Testis (tissue), 3 donors: ENCODE measurements around the gene FARS2. TPM values are rescaled to one million over a fixed set of nuclear protein-coding genes. Genes with fewer than 3 reads are reported as not detected.

ENCODE experiments used
- DNase-seq: peaks from one replicate; pipeline ENCODE4 v3.0.0-alpha.2; 2019
- H3K27ac ChIP-seq, 2 donors: fragments of 200-600 bp; sonication (generic); one replicate each; pipeline ENCODE4 v1.5.1; 2019
- H3K27me3 ChIP-seq: fragments of 200-600 bp; sonication (generic); one replicate; pipeline ENCODE4 v1.5.1; 2019
- H3K36me3 ChIP-seq: fragments of 200-600 bp; sonication (generic); one replicate; pipeline ENCODE4 v1.5.1; 2017; ENCODE audit warnings: low read depth; ENCODE audit errors: missing control alignments
- H3K4me1 ChIP-seq: fragments of 200-600 bp; sonication (generic); one replicate; pipeline ENCODE4 v1.5.1; 2019
- H3K4me3 ChIP-seq, 2 donors: fragments of 200-600 bp; sonication (generic); one replicate each; pipeline ENCODE4 v1.5.1; 2017 to 2019
- H3K9me3 ChIP-seq: fragments of 200-600 bp; sonication (generic); one replicate; pipeline ENCODE4 v1.5.1; 2017
- POLR2A ChIP-seq: fragments of 450-650 bp; IDR thresholded peaks from one replicate; pipeline ENCODE4 v1.6.1; 2017; ENCODE audit warnings: antibody characterized with exemption, mild to moderate bottlenecking, moderate library complexity
- WGBS, 2 donors: methylation state at CpG; one replicate each; pipeline ENCODE4 v1.1.5; 2018; 5-methylcytosine and 5-hydroxymethylcytosine counted together
- intact Hi-C: fragments of 100-400 bp; cut with DNase I; formaldehyde crosslinking; loops from one replicate; pipeline ENCODE4 v1.15.1; 2023; ENCODE audit warnings: low total_unique reads
- polyA plus RNA-seq: library from polyadenylated mRNA; stranded (reverse); fragments of 350-450 nt; fragmentation: Illumina TruSeq; extraction: RNeasy Lipid Tissue Mini Kit (QIAGEN cat#74804); gene quantifications from one replicate; pipeline ENCODE4 v1.2.3, GENCODE V29; 2014; ENCODE audit warnings: low read depth, low replicate concordance; ENCODE audit not compliant: insufficient read depth
- total RNA-seq, 2 donors: library from RNA; depleted of rRNA; stranded (reverse); fragments of >200 nt; gene quantifications; one replicate each; pipeline ENCODE4 v1.2.3, GENCODE V29; 2016
- TF ChIP-seq, protein P1 (sequence below), 3 experiments: fragments of 450-650 bp in 2 of 3; fragments of 200-600 bp in 1 of 3; sonication (generic) in 1 of 3; IDR thresholded peaks; one replicate each; pipeline ENCODE4 v1.5.1; 2016 to 2019; ENCODE audit warnings: antibody characterized with exemption in 3 of 3, mild to moderate bottlenecking in 2 of 3, moderate library complexity in 1 of 3

FARS2 gene
- total and polyA plus RNA-seq, 3 donors from 2014 or later: 15.4 to 26.8 (median 22.1) TPM

DNA sequence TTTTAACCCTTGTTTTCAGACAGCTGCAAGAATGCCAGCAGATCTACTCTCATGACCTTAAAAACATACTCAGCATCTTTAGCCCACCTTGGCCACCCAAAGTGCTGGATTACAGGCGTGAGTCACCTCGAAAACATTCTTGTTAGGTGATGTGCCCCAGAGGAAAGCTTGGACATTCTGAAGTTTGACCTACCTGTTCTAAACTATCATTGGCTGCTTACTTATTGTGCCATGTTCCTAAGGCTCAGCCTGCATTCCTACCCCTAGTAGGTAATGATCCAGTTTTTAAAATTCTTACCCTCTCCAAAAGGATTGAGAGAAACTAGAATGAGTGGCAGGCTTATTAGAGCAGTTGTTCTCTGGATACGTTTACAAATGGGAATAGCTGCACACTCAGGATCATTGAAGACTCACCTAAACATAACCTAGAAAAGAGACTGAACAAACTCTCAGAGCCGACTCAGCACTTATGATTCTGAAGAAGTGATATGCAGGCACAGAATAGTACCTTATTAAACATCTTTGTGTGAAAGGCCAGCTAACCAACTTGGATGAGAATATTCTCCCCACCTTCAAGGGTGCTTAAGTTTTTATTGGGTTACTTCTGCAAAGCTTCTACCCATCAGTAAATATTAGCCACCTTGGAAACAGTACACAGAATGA is 383.3 kb downstream of the FARS2 start:
- Histone ChIP-seq H3K27ac (no peak overlapping the region), H3K4me3 (no peak overlapping the region), H3K27me3 (no peaks in the 10 kb centered on the region), H3K4me1 (no peaks in the 10 kb centered on the region), H3K36me3 (no peaks in the 10 kb centered on the region), H3K9me3 (no peaks in the 10 kb centered on the region)
- intact Hi-C loops: no loop called here
- 87 to 95% methylated on average over 4 of the region's 4 CpGs for WGBS, 2 donors
- no peak for DNase-seq
- TF ChIP-seq POLR2A: no peak
- TF ChIP-seq, protein P1, sequence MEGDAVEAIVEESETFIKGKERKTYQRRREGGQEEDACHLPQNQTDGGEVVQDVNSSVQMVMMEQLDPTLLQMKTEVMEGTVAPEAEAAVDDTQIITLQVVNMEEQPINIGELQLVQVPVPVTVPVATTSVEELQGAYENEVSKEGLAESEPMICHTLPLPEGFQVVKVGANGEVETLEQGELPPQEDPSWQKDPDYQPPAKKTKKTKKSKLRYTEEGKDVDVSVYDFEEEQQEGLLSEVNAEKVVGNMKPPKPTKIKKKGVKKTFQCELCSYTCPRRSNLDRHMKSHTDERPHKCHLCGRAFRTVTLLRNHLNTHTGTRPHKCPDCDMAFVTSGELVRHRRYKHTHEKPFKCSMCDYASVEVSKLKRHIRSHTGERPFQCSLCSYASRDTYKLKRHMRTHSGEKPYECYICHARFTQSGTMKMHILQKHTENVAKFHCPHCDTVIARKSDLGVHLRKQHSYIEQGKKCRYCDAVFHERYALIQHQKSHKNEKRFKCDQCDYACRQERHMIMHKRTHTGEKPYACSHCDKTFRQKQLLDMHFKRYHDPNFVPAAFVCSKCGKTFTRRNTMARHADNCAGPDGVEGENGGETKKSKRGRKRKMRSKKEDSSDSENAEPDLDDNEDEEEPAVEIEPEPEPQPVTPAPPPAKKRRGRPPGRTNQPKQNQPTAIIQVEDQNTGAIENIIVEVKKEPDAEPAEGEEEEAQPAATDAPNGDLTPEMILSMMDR (IDR thresholded peaks at IDR 0.05): no peak

DNA sequence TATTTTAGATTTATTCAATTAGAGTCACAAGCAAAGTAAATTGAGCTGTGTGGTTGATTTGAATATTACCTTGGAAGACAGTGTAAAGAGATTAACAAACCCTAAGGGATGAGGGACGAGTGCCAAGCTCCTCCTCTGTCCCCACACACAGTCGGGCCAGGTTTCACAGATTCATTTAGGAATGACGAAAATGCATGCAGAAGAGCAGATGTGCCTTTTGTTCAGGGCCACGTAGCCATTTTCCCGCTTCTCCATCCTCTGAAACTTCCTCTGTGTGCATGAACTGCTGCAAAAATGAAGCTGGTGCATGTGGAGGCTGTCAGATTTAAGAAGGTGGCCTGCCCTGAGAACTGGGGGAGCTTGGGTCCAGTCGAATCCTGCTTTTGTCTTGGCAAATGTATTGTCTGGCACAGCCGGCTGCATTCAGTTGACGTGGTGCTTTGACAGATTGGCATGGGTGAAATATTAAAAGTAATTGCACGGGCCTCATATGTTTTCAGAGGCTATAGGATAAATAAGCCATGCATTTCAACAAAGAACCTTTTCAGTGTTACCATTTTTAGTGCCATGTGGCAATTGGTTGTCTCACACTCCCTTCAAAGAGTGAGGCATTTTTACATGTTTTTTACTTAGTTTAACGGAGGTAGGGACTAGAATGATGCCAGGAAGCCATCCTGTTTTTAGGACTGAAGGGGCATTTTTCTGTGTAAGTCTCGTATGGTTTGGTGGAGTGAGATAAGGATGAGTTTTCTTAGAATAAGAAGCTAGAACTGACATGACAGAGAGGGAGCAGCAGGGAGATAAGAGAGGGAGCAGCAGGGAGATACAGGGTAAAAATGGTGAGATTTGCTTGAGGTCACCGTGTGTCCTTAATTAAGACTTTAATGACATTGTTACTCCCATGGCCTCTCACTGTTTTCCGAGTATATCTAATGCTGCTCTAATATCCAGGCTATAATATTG is 384.3 kb downstream of the FARS2 start:
- H3K4me1 ChIP-seq: no peaks in the 10 kb centered on the region
- no peaks in the 10 kb centered on the region for H3K9me3 ChIP-seq
- no peak overlapping the region for H3K27ac ChIP-seq
- no peaks in the 10 kb centered on the region for H3K36me3 ChIP-seq
- 72 to 77% methylated on average over 13 of the region's 13 CpGs for WGBS, 2 donors
- no peaks in the 10 kb centered on the region for H3K27me3 ChIP-seq
- DNase-seq: no peak
- intact Hi-C loops: no loop called here
- TF ChIP-seq, protein P1 (IDR thresholded peaks at IDR 0.05): no peak
- TF ChIP-seq POLR2A: no peak
- H3K4me3 ChIP-seq: no peak overlapping the region

DNA sequence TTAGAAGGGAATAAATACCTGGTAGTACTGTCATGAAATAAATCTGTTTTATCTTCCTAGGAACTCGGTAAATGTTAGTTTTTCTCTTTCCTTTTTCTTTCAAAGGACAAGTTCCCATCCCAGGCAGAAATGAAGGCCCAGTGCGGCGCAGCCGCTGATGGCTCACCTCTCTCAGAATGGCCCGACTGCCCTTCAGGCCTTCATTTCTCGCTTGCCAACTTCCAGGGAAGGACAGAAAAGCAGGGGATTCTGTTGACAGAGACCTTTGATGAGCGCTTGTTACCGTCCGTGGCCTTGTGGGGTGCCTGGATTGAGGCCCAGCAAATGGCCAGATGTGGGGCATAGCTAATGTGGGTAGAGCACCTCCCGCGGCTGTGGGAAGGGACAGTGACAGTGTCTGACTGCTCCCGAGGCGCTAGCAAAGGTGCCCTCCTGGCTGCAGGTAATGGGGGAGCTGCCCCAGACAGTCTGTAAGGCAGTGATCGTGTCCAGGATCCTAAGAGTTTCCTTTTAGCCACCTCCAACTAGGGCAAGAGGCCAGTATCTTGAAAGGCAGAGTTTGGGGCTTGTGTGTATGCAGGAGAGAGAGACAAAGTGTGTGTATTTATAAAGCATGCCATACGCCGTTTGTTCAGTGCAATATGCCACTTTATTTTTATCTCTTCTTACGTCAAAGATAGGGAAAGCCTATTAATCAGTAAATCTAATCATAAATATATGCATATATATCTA is 391.3 kb downstream of the FARS2 start:
- no peak for TF ChIP-seq POLR2A
- TF ChIP-seq, protein P1 (IDR thresholded peaks at IDR 0.05): no peak
- intact Hi-C loops: no loop called here
- no peak overlapping the region for H3K27ac ChIP-seq
- 94 to 95% methylated on average over 16 to 17 of the region's 17 CpGs for WGBS, 2 donors
- H3K9me3 ChIP-seq: no peaks in the 10 kb centered on the region
- H3K27me3 ChIP-seq: no peaks in the 10 kb centered on the region
- no peaks in the 10 kb centered on the region for H3K4me1 ChIP-seq
- no peak overlapping the region for H3K4me3 ChIP-seq
- H3K36me3 ChIP-seq: no peaks in the 10 kb centered on the region
- no peak for DNase-seq

DNA sequence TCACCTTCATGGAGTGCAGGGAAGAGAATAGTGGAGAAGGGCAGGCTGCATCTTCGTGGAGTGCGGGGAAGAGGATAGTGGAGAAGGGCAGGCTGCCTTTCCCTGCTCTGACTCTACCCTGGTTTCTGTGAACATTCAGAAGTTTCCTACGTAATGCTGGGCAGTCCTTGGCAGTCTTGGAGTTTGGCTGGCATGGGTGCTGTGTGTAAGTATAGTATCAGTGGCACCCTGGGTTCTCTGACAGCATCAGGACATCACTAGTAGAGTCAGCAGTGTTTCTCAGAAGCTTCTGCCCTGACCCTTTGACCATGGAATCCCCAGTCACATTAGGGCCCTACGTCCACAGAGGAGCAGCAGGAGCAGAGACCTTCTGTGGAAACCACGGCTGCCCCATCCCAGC is 392.5 kb downstream of the FARS2 start:
- WGBS, 2 donors: 89 to 94% methylated on average over 5 of the region's 5 CpGs

More for the DNA sequence above, 392.5 kb downstream of the FARS2 start:
- no peak for DNase-seq
- H3K27me3 ChIP-seq: no peaks in the 10 kb centered on the region
- no peaks in the 10 kb centered on the region for H3K4me1 ChIP-seq
- no peak overlapping the region for H3K27ac ChIP-seq
- H3K36me3 ChIP-seq: no peaks in the 10 kb centered on the region
- intact Hi-C loops: no loop called here
- no peaks in the 10 kb centered on the region for H3K9me3 ChIP-seq
- no peak for TF ChIP-seq POLR2A
- TF ChIP-seq, protein P1 (IDR thresholded peaks at IDR 0.05): no peak
- no peak overlapping the region for H3K4me3 ChIP-seq
